GM19238 (cell line): Measurements from ENCODE around the gene MTUS2.

Source experiments
- DNase-seq: peaks from one replicate; pipeline ENCODE4 v3.0.0; 2011; ENCODE audit warnings: low spot score; ENCODE audit not compliant: insufficient read length

Gene MTUS2

GRCh38 chr13:29021717-29022116 is 201.6 kb downstream of the MTUS2 start:
- no peak for DNase-seq

- no peak for DNase-seq
Measured at GRCh38 chr13:29022410-29022809, 202.3 kb downstream of the MTUS2 start.

GRCh38 chr13:29022968-29023367 is 202.8 kb downstream of the MTUS2 start:
- no peak for DNase-seq

GRCh38 chr13:29024783-29025182 is 204.6 kb downstream of the MTUS2 start:
- DNase-seq = no peak

GRCh38 chr13:29028868-29029267 is 208.7 kb downstream of the MTUS2 start:
- DNase-seq = no peak

- no peak for DNase-seq
Measured at GRCh38 chr13:29038700-29039099, 218.6 kb downstream of the MTUS2 start.

- DNase-seq = no peak
Measured at GRCh38 chr13:29039212-29039611, 219.1 kb downstream of the MTUS2 start.

- no peak for DNase-seq
Measured at GRCh38 chr13:29046588-29046987, 226.4 kb downstream of the MTUS2 start.

- DNase-seq = no peak
Measured at GRCh38 chr13:29049524-29049923, 229.4 kb downstream of the MTUS2 start.

GRCh38 chr13:29050719-29051118 is 230.6 kb downstream of the MTUS2 start:
- DNase-seq = no peak

- DNase-seq = no peak
Measured at GRCh38 chr13:29059800-29060199, 239.7 kb downstream of the MTUS2 start.

GRCh38 chr13:29065142-29065541 is 245.0 kb downstream of the MTUS2 start:
- DNase-seq = no peak

GRCh38 chr13:29067306-29067945 is 247.3 kb downstream of the MTUS2 start:
- DNase-seq = no peak

GRCh38 chr13:29073755-29074154 is 253.6 kb downstream of the MTUS2 start:
- DNase-seq = no peak

- DNase-seq = no peak
Measured at GRCh38 chr13:29077051-29077813, 257.1 kb downstream of the MTUS2 start.

GRCh38 chr13:29081036-29081435 is 260.9 kb downstream of the MTUS2 start:
- peak; percentile 18 for DNase-seq

GRCh38 chr13:29081697-29082440 is 261.7 kb downstream of the MTUS2 start:
- DNase-seq = no peak

GRCh38 chr13:29099781-29100406 is 279.8 kb downstream of the MTUS2 start:
- no peak for DNase-seq

GRCh38 chr13:29100758-29101157 is 280.6 kb downstream of the MTUS2 start:
- DNase-seq = no peak

GRCh38 chr13:29101409-29101808 is 281.3 kb downstream of the MTUS2 start:
- no peak for DNase-seq

- DNase-seq = no peak
Measured at GRCh38 chr13:29101905-29102304, 281.8 kb downstream of the MTUS2 start.
